Stimulated activated CD4-positive, alpha-beta T cell treated with anti-CD3 and anti-CD28 coated beads, Interleukin-4, amount 100 ng/mL, for 4 hours (primary cell): Measurements from ENCODE around the gene FOXK2.

Source experiments
- DNase-seq, 2 experiments: peaks; one replicate each; pipeline ENCODE4 v3.0.0-alpha.2; 2020

The FOXK2 gene

GRCh38 chr17:82518826-82519810 lies at the start of gene FOXK2:
Gene FOXK2 (plus strand): TSS chr17:82519732. CDS start chr17:82519889, 157 bp downstream.
- peak; percentile 92 to 95 for DNase-seq

GRCh38 chr17:82470065-82470464 lies 49.5 kb upstream of the FOXK2 start:
- no peak for DNase-seq

DNA sequence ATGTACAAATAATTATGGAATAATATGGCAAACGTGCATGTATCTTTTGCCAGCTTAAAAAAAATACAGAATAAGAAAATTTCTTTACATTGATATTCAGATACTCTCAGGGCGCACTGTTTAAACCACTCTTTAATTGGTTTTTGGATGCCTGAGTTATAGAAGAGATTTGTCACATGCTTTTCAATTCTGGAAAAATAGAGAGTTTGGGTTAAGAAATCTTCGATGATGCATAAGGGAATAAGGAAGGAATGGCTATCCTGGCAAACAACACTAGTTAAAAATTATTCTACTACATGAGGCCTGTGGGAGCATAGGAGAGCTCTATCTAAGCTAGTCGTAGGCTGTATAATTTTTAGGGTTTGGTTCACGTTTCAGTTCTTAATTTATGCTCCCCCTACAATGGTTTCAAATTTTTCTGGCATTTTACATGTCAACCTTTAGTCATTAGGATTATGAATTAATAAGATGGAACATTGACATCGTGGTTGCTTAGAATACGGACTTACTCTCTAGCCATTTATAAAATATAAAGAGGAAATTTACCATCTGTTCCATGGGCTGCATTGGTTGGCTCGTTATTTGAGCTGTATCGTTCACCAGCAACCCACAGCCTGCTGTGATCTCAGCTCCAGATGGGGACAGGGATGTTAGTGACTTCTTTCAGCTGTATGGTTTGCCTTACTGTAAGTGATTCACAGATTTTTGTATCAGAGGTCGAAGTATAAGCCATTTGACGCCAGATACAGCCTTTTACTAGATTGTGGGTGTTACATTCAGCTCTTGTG lies 45.1 kb upstream of the FOXK2 start:
- DNase-seq, result no peak

- DNase-seq, result no peak
These were observed 44.1 kb upstream of the FOXK2 start for GRCh38 chr17:82475458-82475857.

DNA sequence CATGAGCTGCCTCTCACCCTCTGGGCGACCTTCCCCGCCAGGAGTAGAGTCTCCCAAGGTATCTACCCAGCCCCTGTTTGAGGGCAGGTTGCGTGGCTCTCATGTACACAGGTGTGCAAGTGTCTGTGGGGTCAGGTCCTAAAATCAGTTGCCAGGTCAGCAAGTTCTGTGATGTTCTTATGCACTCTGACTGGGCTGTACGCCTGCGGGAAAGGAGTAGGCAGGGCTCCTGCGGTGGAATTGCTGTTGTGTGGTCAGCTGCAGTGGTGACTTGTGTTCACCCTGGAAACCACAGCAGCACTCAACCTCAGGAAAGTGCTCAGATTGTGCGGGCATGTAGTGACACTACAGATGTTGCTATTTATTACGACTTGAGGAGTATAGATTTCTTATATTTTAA lies 41.6 kb upstream of the FOXK2 start:
- DNase-seq, result no peak

DNA sequence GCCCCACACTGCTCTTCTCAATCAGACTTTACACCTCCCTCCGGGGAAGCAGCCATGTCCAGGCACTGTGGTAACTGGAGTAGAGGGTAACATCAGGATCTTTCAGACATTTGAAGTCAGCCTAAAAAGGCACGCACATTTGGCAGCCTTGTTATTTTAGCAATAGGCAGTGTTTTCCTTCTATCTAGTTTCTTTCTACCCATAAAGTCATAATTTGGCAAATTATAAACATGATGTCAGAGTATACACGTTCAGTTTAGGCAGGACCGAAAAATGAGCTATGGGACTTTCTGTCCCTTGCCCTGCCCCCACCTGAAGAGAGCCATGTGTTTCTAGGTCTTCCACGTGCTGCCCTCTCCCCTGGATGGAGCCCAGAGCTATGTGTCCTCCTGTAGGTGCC lies 39.9 kb upstream of the FOXK2 start:
- DNase-seq, result no peak

GRCh38 chr17:82480318-82480717 lies 39.2 kb upstream of the FOXK2 start:
- no peak for DNase-seq

GRCh38 chr17:82483204-82483660 lies 36.3 kb upstream of the FOXK2 start:
- no peak for DNase-seq

- DNase-seq, result no peak
These were observed 35.7 kb upstream of the FOXK2 start for GRCh38 chr17:82483836-82484235.

GRCh38 chr17:82486231-82487094 lies 33.1 kb upstream of the FOXK2 start:
- no peak for DNase-seq

DNA sequence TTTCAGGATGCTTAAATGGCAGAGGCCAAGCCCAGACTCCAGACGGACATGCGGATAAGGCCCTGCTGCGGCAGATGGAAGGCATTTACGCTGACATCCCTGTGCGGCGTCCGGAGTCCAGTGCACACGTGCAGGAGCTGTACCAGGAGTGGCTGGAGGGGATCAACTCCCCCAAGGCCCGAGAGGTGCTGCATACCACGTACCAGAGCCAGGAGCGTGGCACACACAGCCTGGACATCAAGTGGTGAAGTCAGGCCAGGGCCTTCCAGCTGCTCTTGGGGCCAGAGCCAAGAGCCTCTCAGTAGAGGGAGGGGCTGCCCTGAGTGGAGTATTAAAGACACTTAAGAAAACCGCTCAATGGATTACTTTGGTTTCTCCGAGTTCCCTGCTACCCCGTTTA lies 31.6 kb upstream of the FOXK2 start:
- no peak for DNase-seq

DNA sequence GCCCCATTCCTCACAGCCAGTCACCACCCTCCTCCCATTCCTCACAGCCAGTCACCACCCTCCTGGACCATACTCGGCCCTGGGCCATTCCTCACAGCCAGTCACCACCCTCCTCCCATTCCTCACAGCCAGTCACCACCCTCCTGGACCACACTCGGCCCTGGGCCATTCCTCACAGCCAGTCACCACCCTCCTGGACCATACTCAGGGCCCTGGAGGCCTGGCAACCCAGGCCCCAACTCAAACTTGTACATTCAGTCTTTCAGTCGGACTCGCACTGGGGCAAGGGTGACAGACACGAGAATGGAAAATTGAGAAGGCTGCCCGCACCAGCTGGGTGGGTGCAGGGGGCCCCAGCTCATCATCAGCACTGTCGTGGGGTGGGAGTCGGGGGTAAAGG lies 30.4 kb upstream of the FOXK2 start:
- no peak for DNase-seq

DNA sequence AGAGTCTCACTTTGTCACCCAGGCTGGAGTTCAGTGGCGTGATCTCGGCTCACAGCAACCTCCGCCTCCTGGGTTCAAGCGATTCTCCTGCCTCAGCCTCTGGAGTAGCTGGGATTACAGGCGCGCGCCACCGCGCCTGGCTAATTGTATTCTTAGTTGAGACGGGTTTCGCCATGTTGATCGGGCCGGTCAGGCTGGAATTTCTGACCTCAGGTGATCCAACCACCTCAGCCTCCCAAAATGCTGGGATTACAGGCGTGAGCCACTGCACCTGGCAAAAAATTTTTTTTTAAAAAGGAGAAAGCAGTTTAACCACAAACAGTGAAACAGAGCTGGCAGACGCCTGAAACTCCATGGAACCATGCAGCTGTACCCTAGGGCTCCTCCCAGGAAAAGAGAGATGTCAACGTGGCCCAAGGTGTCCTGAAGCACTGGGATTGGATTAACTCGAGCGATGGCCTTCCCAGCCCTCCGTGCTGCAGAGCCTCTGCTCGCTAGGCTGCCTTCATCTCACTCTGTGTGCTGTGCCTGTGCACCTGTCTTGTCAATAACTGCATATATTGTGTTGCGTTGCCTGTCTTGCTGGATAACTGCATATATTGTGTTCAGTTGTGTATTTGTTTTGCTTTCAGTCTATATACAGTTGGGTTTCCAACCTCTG lies 29.6 kb upstream of the FOXK2 start:
- DNase-seq, result no peak

GRCh38 chr17:82490512-82491195 lies 28.9 kb upstream of the FOXK2 start:
- no peak for DNase-seq

DNA sequence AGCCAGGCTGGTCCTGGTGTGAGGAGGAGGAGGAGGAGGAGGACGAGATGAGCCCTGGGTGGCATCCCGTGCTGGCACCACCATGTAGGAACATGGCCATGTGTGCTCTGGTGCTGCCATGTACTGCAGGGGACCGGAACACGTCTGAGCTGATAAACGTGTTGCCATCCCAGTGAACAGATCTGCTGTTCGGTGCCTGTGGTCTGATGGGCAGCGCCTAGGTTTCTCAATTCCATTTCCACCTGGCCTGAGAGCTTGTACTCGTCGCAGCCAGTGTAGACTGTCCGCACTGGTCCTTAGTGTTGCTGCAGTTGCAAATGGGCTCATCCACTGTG lies 28.4 kb upstream of the FOXK2 start:
- no peak for DNase-seq

DNA sequence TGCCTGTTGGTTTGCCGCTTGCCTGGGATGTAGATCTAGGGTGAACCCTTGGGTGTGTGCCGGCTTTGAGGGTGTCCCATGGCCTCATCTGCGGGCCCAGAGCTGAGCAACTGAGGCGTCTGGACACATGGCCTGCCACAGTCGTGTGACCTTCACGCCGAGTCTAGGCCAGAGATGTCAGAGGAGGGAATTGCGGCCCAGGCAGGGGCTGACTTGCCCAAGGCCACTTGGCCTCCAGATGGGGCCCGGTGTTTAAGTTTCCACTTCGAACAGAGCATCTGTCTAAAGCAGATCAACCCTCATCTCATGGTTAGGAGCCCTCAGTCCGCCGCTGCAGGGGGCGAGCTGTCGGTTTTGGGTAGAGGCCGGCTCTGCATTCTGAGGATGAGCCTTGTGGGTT lies 28.0 kb upstream of the FOXK2 start:
- DNase-seq, result no peak

DNA sequence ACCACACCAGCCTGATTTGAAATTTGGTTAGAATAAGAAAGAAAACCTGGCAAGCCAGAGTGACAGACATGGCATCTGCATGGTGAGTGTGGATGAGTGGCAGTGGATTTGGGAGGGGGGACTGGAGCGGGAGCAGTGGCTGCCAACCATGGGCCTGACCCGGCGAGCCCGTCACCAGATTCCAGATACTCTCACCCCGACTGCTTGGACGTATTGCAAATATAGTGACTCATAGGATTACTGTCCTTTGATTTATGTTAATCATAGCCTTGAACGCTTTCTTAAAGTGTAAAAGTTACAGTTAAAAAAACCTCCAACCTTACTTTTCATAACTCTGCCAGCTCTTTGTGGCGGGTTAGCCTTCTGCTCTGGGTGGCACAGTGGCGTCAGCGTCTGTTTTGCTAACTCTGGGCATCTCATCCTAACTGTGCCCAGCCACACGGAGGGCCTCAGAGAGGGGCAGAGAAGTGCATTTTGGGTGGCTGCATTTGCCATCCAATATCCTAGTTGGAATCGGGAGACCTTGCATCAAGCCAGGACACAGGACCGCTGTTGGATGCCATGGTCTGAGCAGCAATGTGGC lies 26.8 kb upstream of the FOXK2 start:
- DNase-seq, result no peak

DNA sequence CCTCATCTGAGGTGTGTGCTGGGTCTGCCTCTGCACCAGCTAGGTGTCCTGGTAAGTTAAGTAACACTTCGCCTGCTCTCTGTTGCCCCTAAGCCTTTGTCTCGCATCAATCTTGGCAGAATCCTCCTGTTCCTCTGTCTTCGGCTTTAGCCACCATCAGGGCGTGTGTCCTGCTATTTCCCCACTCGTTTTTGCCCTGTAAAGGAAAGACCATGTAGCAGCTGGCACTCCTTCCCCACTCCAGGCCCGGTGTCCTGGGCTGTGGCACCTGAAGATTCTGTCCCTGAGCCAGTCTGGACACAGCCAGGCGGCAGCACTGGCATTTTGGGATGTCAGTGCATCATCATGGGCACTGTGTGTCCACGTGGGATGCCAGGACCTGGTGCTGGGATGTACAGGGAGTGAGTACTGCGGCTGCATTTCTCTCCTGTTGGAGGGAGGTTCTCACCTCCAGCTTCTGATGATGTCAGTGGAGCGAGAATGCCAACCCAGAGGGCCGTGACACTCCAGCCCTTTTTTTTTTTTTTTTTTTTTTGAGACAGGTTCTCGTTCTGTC lies 26.2 kb upstream of the FOXK2 start:
- no peak for DNase-seq

DNA sequence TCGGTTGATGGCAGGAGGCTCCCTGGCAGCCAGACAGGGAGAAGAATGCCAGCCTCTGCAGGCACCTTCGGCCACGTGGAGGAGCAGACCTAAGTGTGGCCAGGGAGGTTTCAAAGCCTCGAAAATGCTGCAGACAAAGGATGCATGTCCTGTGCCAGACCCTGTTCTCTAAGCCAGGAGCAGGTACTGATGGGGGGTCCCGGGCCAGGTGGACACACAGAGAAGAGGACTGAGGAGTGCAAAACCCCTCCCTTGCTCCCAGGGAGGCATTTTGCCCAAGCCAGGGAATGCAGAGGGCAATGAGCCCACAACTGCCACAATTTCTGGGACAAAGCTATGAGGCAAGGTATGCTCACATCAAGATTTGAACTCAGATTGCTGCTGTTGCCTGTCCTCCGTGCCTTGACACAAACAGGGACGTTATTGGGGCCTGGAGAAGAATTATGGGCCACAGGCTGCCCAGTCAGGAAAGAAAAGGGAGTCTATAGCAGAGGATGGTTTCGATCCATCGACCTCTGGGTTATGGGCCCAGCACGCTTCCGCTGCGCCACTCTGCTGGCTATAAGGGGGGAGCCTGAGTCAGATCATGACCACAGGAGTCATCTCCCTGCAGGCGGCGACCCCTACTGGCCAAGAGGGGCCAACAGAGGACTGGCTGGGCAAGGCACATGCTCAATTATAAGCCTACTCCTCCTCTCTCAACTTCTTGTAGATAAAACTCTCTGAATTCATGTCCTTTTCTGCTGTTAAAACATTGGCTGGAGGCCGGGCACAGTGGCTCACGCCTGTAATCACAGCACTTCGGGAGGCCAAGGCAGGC lies 25.1 kb upstream of the FOXK2 start:
- DNase-seq, result peak; percentile 78 to 80
